SK-N-SH (cell line): ENCODE results near the gene PTPN20. TPM values are rescaled to one million over a fixed set of nuclear protein-coding genes. Genes with fewer than 3 reads are reported as not detected.
"Not testable (repeated sequence)": the region's sequence is repeated elsewhere in the genome, so short reads cannot be mapped to it uniquely, and the experiment has no call there.

Source experiments
- CTCF ChIA-PET: fragments of 300-600, 350-600 bp; formaldehyde crosslinking; extraction: SDS; loops from one replicate; lab custom pipeline; 2021; lab: Yijun Ruan, JAX
- POLR2A ChIA-PET: fragments of 350-600 bp; sonication (Branson Sonifier 250); formaldehyde crosslinking; extraction: SDS; loops from one replicate; lab custom pipeline; 2020; ENCODE audit warnings: antibody characterized with exemption, inconsistent platforms; lab: Yijun Ruan, JAX
- DNase-seq: peaks from one replicate; pipeline ENCODE4 v3.0.0; 2012
- H2AFZ ChIP-seq: fragments of 200-600 bp; sonication (generic); 2 replicates; pipeline ENCODE4 v1.8.1; 2016; ENCODE audit warnings: antibody characterized with exemption, mild to moderate bottlenecking, low read depth
- H3F3A ChIP-seq: fragments of 200-600 bp; sonication (generic); replicated peaks from 2 replicates; pipeline ENCODE3; 2016; ENCODE audit warnings: antibody characterized with exemption, mild to moderate bottlenecking; ENCODE audit not compliant: insufficient read depth
- H3K27ac ChIP-seq, 2 experiments: fragments of 200-500 bp in 1 of 2; fragments of 200-600 bp in 1 of 2; sonication (Bioruptor generic) in 1 of 2; sonication (generic), shearing (Covaris generic) in 1 of 2; 2 replicates each; pipeline versions ENCODE4 v1.5.1 to v1.6.1; 2014 to 2016; ENCODE audit warnings: low read depth in 2 of 2, inconsistent platforms in 1 of 2, low read length in 1 of 2, mild to moderate bottlenecking in 1 of 2, mixed read lengths in 1 of 2
- H3K27me3 ChIP-seq: fragments of 200-600 bp; sonication (generic), shearing (Covaris generic); 2 replicates; pipeline ENCODE4 v1.6.1; 2016; ENCODE audit warnings: mixed run types; ENCODE audit not compliant: insufficient read depth
- H3K36me3 ChIP-seq, 2 experiments: fragments of 200-500 bp in 1 of 2; fragments of 200-600 bp in 1 of 2; sonication (Bioruptor generic) in 1 of 2; sonication (generic) in 1 of 2; replicated peaks in 1 of 2; 2 replicates each; pipeline versions ENCODE3 to v1.5.1; 2014 to 2016; ENCODE audit warnings: low read length in 1 of 2, mild to moderate bottlenecking in 1 of 2; ENCODE audit not compliant: insufficient read depth in 2 of 2, control insufficient read depth in 1 of 2
- H3K4me1 ChIP-seq, 2 experiments: fragments of 200-500 bp in 1 of 2; fragments of 200-600 bp in 1 of 2; sonication (Bioruptor generic) in 1 of 2; sonication (generic), shearing (Covaris generic) in 1 of 2; 2 replicates each; pipeline versions ENCODE4 v1.5.1 to v1.6.1; 2014 to 2016; ENCODE audit warnings: low read depth in 1 of 2, low read length in 1 of 2, mixed run types in 1 of 2; ENCODE audit not compliant: insufficient read depth in 2 of 2, control insufficient read depth in 1 of 2
- H3K4me2 ChIP-seq: fragments of 200-600 bp; sonication (generic), shearing (Covaris generic); 2 replicates; pipeline ENCODE4 v1.6.1; 2017; ENCODE audit warnings: mixed run types
- H3K4me3 ChIP-seq, 2 experiments: fragments of 200-500 bp in 1 of 2; fragments of 200-600 bp in 1 of 2; sonication (Bioruptor generic) in 1 of 2; sonication (generic), shearing (Covaris generic) in 1 of 2; 2 replicates each; pipeline versions ENCODE4 v1.5.1 to v1.8.1; 2014 to 2016; ENCODE audit warnings: low read depth in 2 of 2, inconsistent platforms in 1 of 2, low read length in 1 of 2, mild to moderate bottlenecking in 1 of 2, mixed read lengths in 1 of 2, moderate library complexity in 1 of 2
- H3K79me2 ChIP-seq: fragments of 200-600 bp; sonication (generic); 2 replicates; pipeline ENCODE4 v1.8.1; 2017; ENCODE audit warnings: mild to moderate bottlenecking; ENCODE audit not compliant: insufficient read depth
- H3K9ac ChIP-seq: fragments of 200-600 bp; sonication (generic); 2 replicates; pipeline ENCODE4 v1.6.1; 2017; ENCODE audit warnings: mixed run types
- H3K9me2 ChIP-seq: fragments of 200-600 bp; sonication (generic); 2 replicates; pipeline ENCODE4 v1.6.1; 2017; ENCODE audit warnings: mixed run types
- H3K9me3 ChIP-seq: fragments of 200-600 bp; sonication (generic); 2 replicates; pipeline ENCODE4 v1.6.1; 2017; ENCODE audit warnings: mixed run types, mild to moderate bottlenecking, moderate library complexity
- H4K20me1 ChIP-seq: fragments of 200-600 bp; sonication (generic); 2 replicates; pipeline ENCODE4 v1.6.1; 2017; ENCODE audit warnings: mild to moderate bottlenecking, mixed run types; ENCODE audit not compliant: insufficient read depth
- WGBS: methylation state at CpG from one replicate; pipeline ENCODE4 v1.1.6; 2017; ENCODE audit warnings: low lambda C conversion rate; 5-methylcytosine and 5-hydroxymethylcytosine counted together
- polyA plus RNA-seq, 3 experiments: library from polyadenylated mRNA; depleted of rRNA; stranded (reverse); fragments of >200 nt; gene quantifications; 2 replicates each; pipeline ENCODE4 v1.2.3, GENCODE V29; 2012

The PTPN20 gene
- polyA plus RNA-seq (2012; rRNA removed): 0.36 and 0.70 TPM in 2 replicates
- polyA plus RNA-seq (2012; cell fraction: cytosol; rRNA removed): 0.26 and 0.33 TPM in 2 replicates
- polyA plus RNA-seq (2012; cell fraction: nucleus; rRNA removed): 0.95 and 2.4 TPM in 2 replicates

GRCh38 chr10:46911144-46911876, at the start of gene PTPN20:
TSS of gene PTPN20 (plus strand) at chr10:46911428. CDS start at chr10:46932500, 21,072 bp downstream.
- H3K9me2 ChIP-seq, POLR2A ChIA-PET, H3K4me3 ChIP-seq, H3K36me3 ChIP-seq, H4K20me1 ChIP-seq, H3K27ac ChIP-seq, H3K4me2 ChIP-seq, H3K27me3 ChIP-seq, H3K79me2 ChIP-seq, H3K4me1 ChIP-seq, H3K9me3 ChIP-seq, H3K9ac ChIP-seq, H3F3A ChIP-seq, H2AFZ ChIP-seq, CTCF ChIA-PET: not testable (repeated sequence)
- WGBS: 85% methylated on average over 19 of the region's 50 CpGs
- DNase-seq: peak; percentile 33

GRCh38 chr10:46869716-46870115, 41.5 kb upstream of the PTPN20 start:
- H3K4me3 ChIP-seq, H3K27ac ChIP-seq, H3K9ac ChIP-seq, H4K20me1 ChIP-seq, H3K4me2 ChIP-seq, H3K9me3 ChIP-seq, H3K27me3 ChIP-seq, H3F3A ChIP-seq, H3K4me1 ChIP-seq, H3K36me3 ChIP-seq, H2AFZ ChIP-seq, DNase-seq, CTCF ChIA-PET, H3K79me2 ChIP-seq, H3K9me2 ChIP-seq, POLR2A ChIA-PET: not testable (repeated sequence)

DNA sequence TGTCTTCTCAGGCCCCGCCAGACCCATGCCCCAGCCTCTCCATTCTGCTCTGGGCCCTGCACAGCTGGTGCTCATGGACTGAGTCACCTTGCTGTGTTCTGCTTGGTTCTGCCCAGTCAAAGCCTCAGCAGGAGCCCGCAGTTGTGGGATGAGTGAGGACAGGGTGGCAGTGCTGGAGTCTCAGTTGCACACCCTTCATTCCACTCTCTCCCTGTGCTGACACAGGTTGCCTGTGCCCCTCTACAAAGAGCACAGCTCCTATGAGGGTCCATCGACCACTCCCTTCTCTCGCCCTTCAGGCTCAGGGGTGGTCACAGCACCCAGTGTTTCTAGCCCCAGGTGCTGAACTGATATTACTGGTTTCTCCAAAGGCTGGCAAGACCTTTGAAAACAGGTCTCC, 39.6 kb upstream of the PTPN20 start:
- H3K9me2 ChIP-seq, CTCF ChIA-PET, DNase-seq, POLR2A ChIA-PET, H3F3A ChIP-seq, H3K9me3 ChIP-seq, H3K4me2 ChIP-seq, H3K36me3 ChIP-seq, H3K27me3 ChIP-seq, H3K4me1 ChIP-seq, H2AFZ ChIP-seq, H3K27ac ChIP-seq, H3K79me2 ChIP-seq, H3K4me3 ChIP-seq, H4K20me1 ChIP-seq, H3K9ac ChIP-seq: not testable (repeated sequence)
- WGBS: 29% methylated on average over 1 of the region's 4 CpGs

GRCh38 chr10:46875304-46875703, 35.9 kb upstream of the PTPN20 start:
- H3K9me2 ChIP-seq, H3F3A ChIP-seq, H3K79me2 ChIP-seq, DNase-seq, H3K27ac ChIP-seq, H3K27me3 ChIP-seq, H3K4me2 ChIP-seq, H3K36me3 ChIP-seq, CTCF ChIA-PET, H3K4me3 ChIP-seq, POLR2A ChIA-PET, H4K20me1 ChIP-seq, H3K9ac ChIP-seq, H3K4me1 ChIP-seq, H2AFZ ChIP-seq, H3K9me3 ChIP-seq: not testable (repeated sequence)
- 21% methylated on average over 4 of the region's 6 CpGs for WGBS

DNA sequence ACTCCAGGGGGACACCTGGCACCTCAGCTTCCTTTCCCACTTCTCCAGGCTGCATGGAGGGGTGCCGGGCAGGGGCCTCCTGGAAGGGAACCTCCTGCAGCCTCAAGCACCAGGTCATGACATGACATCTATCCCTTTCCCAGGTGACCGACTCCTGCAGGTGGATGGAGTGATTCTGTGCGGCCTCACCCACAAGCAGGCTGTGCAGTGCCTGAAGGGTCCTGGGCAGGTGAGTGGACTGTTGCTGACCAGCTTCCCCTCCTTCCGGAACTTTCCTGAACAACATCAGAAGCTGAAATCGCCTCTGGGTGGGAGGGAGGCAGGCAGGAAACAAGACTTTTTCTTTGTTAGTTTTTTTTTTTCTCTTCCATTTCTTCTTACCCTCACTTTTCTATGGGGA, 34.5 kb upstream of the PTPN20 start:
- H3K4me3 ChIP-seq, POLR2A ChIA-PET, H3F3A ChIP-seq, H3K4me1 ChIP-seq, H3K27me3 ChIP-seq, H2AFZ ChIP-seq, H3K9ac ChIP-seq, H3K27ac ChIP-seq, H3K9me2 ChIP-seq, H3K36me3 ChIP-seq, CTCF ChIA-PET, H3K79me2 ChIP-seq, DNase-seq, H4K20me1 ChIP-seq, H3K9me3 ChIP-seq, H3K4me2 ChIP-seq: not testable (repeated sequence)
- 67% methylated on average over 4 of the region's 5 CpGs for WGBS

DNA sequence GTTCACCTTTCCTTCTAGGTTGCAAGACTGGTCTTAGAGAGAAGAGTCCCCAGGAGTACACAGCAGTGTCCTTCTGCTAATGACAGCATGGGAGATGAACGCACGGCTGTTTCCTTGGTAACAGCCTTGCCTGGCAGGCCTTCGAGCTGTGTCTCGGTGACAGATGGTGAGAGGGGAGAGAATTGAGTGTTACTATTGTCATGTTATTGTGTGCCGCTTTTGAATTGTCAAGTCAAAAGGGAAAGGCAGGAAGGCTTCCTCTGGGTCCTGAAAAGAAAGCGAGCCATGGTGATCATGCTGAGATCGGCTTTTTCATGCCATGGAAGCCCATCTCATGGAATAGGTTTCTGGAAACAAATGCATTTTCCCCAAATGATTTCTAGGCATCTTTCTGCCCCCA, 32.5 kb upstream of the PTPN20 start:
- H3K9me3 ChIP-seq, H3K79me2 ChIP-seq, H3K4me3 ChIP-seq, H3K4me2 ChIP-seq, H3K27me3 ChIP-seq, H3K27ac ChIP-seq, H3F3A ChIP-seq, H3K9ac ChIP-seq, H4K20me1 ChIP-seq, POLR2A ChIA-PET, DNase-seq, H3K4me1 ChIP-seq, H2AFZ ChIP-seq, H3K36me3 ChIP-seq, CTCF ChIA-PET, H3K9me2 ChIP-seq: not testable (repeated sequence)
- 44% methylated on average over 7 of the region's 7 CpGs for WGBS
